SK-N-SH (cell line): Measurements from ENCODE around the gene TMEM184A. TPM values are rescaled to one million over a fixed set of nuclear protein-coding genes. Genes with fewer than 3 reads are reported as not detected.

Experiments used
- CTCF ChIA-PET: fragments of 300-600, 350-600 bp; formaldehyde crosslinking; extraction: SDS; loops from one replicate; lab custom pipeline; 2021; lab: Yijun Ruan, JAX
- POLR2A ChIA-PET: fragments of 350-600 bp; sonication (Branson Sonifier 250); formaldehyde crosslinking; extraction: SDS; loops from one replicate; lab custom pipeline; 2020; ENCODE audit warnings: antibody characterized with exemption, inconsistent platforms; lab: Yijun Ruan, JAX
- DNase-seq: peaks from one replicate; pipeline ENCODE4 v3.0.0; 2012
- H2AFZ ChIP-seq: fragments of 200-600 bp; sonication (generic); 2 replicates; pipeline ENCODE4 v1.8.1; 2016; ENCODE audit warnings: antibody characterized with exemption, mild to moderate bottlenecking, low read depth
- H3F3A ChIP-seq: fragments of 200-600 bp; sonication (generic); replicated peaks from 2 replicates; pipeline ENCODE3; 2016; ENCODE audit warnings: antibody characterized with exemption, mild to moderate bottlenecking; ENCODE audit not compliant: insufficient read depth
- H3K27ac ChIP-seq, 2 experiments: fragments of 200-500 bp in 1 of 2; fragments of 200-600 bp in 1 of 2; sonication (Bioruptor generic) in 1 of 2; sonication (generic), shearing (Covaris generic) in 1 of 2; 2 replicates each; pipeline versions ENCODE4 v1.5.1 to v1.6.1; 2014 to 2016; ENCODE audit warnings: low read depth in 2 of 2, inconsistent platforms in 1 of 2, low read length in 1 of 2, mild to moderate bottlenecking in 1 of 2, mixed read lengths in 1 of 2
- H3K27me3 ChIP-seq: fragments of 200-600 bp; sonication (generic), shearing (Covaris generic); 2 replicates; pipeline ENCODE4 v1.6.1; 2016; ENCODE audit warnings: mixed run types; ENCODE audit not compliant: insufficient read depth
- H3K36me3 ChIP-seq, 2 experiments: fragments of 200-500 bp in 1 of 2; fragments of 200-600 bp in 1 of 2; sonication (Bioruptor generic) in 1 of 2; sonication (generic) in 1 of 2; replicated peaks in 1 of 2; 2 replicates each; pipeline versions ENCODE3 to v1.5.1; 2014 to 2016; ENCODE audit warnings: low read length in 1 of 2, mild to moderate bottlenecking in 1 of 2; ENCODE audit not compliant: insufficient read depth in 2 of 2, control insufficient read depth in 1 of 2
- H3K4me1 ChIP-seq, 2 experiments: fragments of 200-500 bp in 1 of 2; fragments of 200-600 bp in 1 of 2; sonication (Bioruptor generic) in 1 of 2; sonication (generic), shearing (Covaris generic) in 1 of 2; 2 replicates each; pipeline versions ENCODE4 v1.5.1 to v1.6.1; 2014 to 2016; ENCODE audit warnings: low read depth in 1 of 2, low read length in 1 of 2, mixed run types in 1 of 2; ENCODE audit not compliant: insufficient read depth in 2 of 2, control insufficient read depth in 1 of 2
- H3K4me2 ChIP-seq: fragments of 200-600 bp; sonication (generic), shearing (Covaris generic); 2 replicates; pipeline ENCODE4 v1.6.1; 2017; ENCODE audit warnings: mixed run types
- H3K4me3 ChIP-seq, 2 experiments: fragments of 200-500 bp in 1 of 2; fragments of 200-600 bp in 1 of 2; sonication (Bioruptor generic) in 1 of 2; sonication (generic), shearing (Covaris generic) in 1 of 2; 2 replicates each; pipeline versions ENCODE4 v1.5.1 to v1.8.1; 2014 to 2016; ENCODE audit warnings: low read depth in 2 of 2, inconsistent platforms in 1 of 2, low read length in 1 of 2, mild to moderate bottlenecking in 1 of 2, mixed read lengths in 1 of 2, moderate library complexity in 1 of 2
- H3K79me2 ChIP-seq: fragments of 200-600 bp; sonication (generic); 2 replicates; pipeline ENCODE4 v1.8.1; 2017; ENCODE audit warnings: mild to moderate bottlenecking; ENCODE audit not compliant: insufficient read depth
- H3K9ac ChIP-seq: fragments of 200-600 bp; sonication (generic); 2 replicates; pipeline ENCODE4 v1.6.1; 2017; ENCODE audit warnings: mixed run types
- H3K9me2 ChIP-seq: fragments of 200-600 bp; sonication (generic); 2 replicates; pipeline ENCODE4 v1.6.1; 2017; ENCODE audit warnings: mixed run types
- H3K9me3 ChIP-seq: fragments of 200-600 bp; sonication (generic); 2 replicates; pipeline ENCODE4 v1.6.1; 2017; ENCODE audit warnings: mixed run types, mild to moderate bottlenecking, moderate library complexity
- H4K20me1 ChIP-seq: fragments of 200-600 bp; sonication (generic); 2 replicates; pipeline ENCODE4 v1.6.1; 2017; ENCODE audit warnings: mild to moderate bottlenecking, mixed run types; ENCODE audit not compliant: insufficient read depth
- CHD2 ChIP-seq: fragments of 150-350 bp; IDR thresholded peaks from 2 replicates; pipeline ENCODE4 v1.6.1; 2018; ENCODE audit warnings: low read length; ENCODE audit not compliant: partially characterized antibody
- ELF1 ChIP-seq: IDR thresholded peaks from 2 replicates; pipeline ENCODE4 v1.4.0; 2012
- EP300 ChIP-seq, 2 experiments: IDR thresholded peaks; 2 replicates each; pipeline versions ENCODE4 v1.4.0 to v1.6.1; 2012; ENCODE audit warnings: borderline replicate concordance in 1 of 2, low read depth in 1 of 2, low read length in 1 of 2
- FOSL2 ChIP-seq: IDR thresholded peaks from 2 replicates; pipeline ENCODE4 v1.4.0; 2012; ENCODE audit warnings: low read depth, mild to moderate bottlenecking, moderate library complexity, borderline replicate concordance
- FOXJ3 ChIP-seq: sonication (generic); formaldehyde crosslinking; IDR thresholded peaks from 2 replicates; pipeline ENCODE4 v1.5.1; 2020; ENCODE audit warnings: mild to moderate bottlenecking, missing genetic modification reagents
- FOXM1 ChIP-seq: IDR thresholded peaks from 2 replicates; pipeline ENCODE4 v1.4.0; 2012; ENCODE audit warnings: low read depth, mild to moderate bottlenecking
- GABPA ChIP-seq: IDR thresholded peaks from 2 replicates; pipeline ENCODE4 v1.4.0; 2012; ENCODE audit warnings: low read depth, mild to moderate bottlenecking
- GATA2 ChIP-seq: sonication (generic); formaldehyde crosslinking; IDR thresholded peaks from 2 replicates; pipeline ENCODE4 v1.5.0; 2020; ENCODE audit warnings: mild to moderate bottlenecking, missing genetic modification reagents
- JUND ChIP-seq: IDR thresholded peaks from 2 replicates; pipeline ENCODE4 v1.4.0; 2012
- MAX ChIP-seq: IDR thresholded peaks from 2 replicates; pipeline ENCODE4 v1.4.0; 2012; ENCODE audit warnings: low read depth
- MEF2A ChIP-seq: IDR thresholded peaks from 2 replicates; pipeline ENCODE4 v1.4.0; 2012; ENCODE audit warnings: low read depth, borderline replicate concordance
- NFIC ChIP-seq: IDR thresholded peaks from 2 replicates; pipeline ENCODE4 v1.4.0; 2012; ENCODE audit warnings: borderline replicate concordance
- NRF1 ChIP-seq: IDR thresholded peaks from 2 replicates; pipeline ENCODE4 v1.6.1; 2012; ENCODE audit warnings: low read depth, mild to moderate bottlenecking, low read length
- PBX3 ChIP-seq: IDR thresholded peaks from 2 replicates; pipeline ENCODE4; 2012
- POLR2AphosphoS5 ChIP-seq: IDR thresholded peaks from 2 replicates; pipeline ENCODE4 v1.6.1; 2012; ENCODE audit warnings: low read depth, low read length
- RAD21 ChIP-seq: IDR thresholded peaks from 2 replicates; pipeline ENCODE4 v1.6.1; 2012; ENCODE audit warnings: mild to moderate bottlenecking, low read length
- RCOR1 ChIP-seq: fragments of 150-350 bp; IDR thresholded peaks from 2 replicates; pipeline ENCODE4 v1.6.1; 2017; ENCODE audit warnings: antibody characterized with exemption, low read length
- RFX5 ChIP-seq: IDR thresholded peaks from 2 replicates; pipeline ENCODE4 v1.6.1; 2012; ENCODE audit warnings: mild to moderate bottlenecking, improper control_type of control experiment, low read length
- SIN3A ChIP-seq: IDR thresholded peaks from 2 replicates; pipeline ENCODE4 v1.6.1; 2012; ENCODE audit warnings: low read depth, mild to moderate bottlenecking, low read length, moderate library complexity, borderline replicate concordance
- SMC3 ChIP-seq: IDR thresholded peaks from 2 replicates; pipeline ENCODE4 v1.6.1; 2012; ENCODE audit warnings: low read depth, low read length, improper control_type of control experiment
- TCF12 ChIP-seq: IDR thresholded peaks from 2 replicates; pipeline ENCODE4 v1.4.0; 2012
- TEAD4 ChIP-seq: IDR thresholded peaks from 2 replicates; pipeline ENCODE4 v1.4.0; 2012; ENCODE audit warnings: mild to moderate bottlenecking, borderline replicate concordance; ENCODE audit not compliant: insufficient read depth
- USF1 ChIP-seq: IDR thresholded peaks from 2 replicates; pipeline ENCODE4 v1.4.0; 2012; ENCODE audit warnings: low read depth, borderline replicate concordance
- USF2 ChIP-seq: fragments of 150-350 bp; IDR thresholded peaks from 2 replicates; pipeline ENCODE4 v1.6.1; 2017; ENCODE audit warnings: antibody characterized with exemption, low read length, low read depth, borderline replicate concordance
- YY1 ChIP-seq: IDR thresholded peaks from 2 replicates; pipeline ENCODE4 v1.4.0; 2012; ENCODE audit warnings: low read depth, mild to moderate bottlenecking
- WGBS: methylation state at CpG from one replicate; pipeline ENCODE4 v1.1.6; 2017; ENCODE audit warnings: low lambda C conversion rate; 5-methylcytosine and 5-hydroxymethylcytosine counted together
- polyA plus RNA-seq, 3 experiments: library from polyadenylated mRNA; depleted of rRNA; stranded (reverse); fragments of >200 nt; gene quantifications; 2 replicates each; pipeline ENCODE4 v1.2.3, GENCODE V29; 2012
- TF ChIP-seq, protein P1 (sequence below): fragments of 200-600 bp; sonication (generic); IDR thresholded peaks from 2 replicates; pipeline ENCODE4 v1.6.1; 2017; ENCODE audit warnings: antibody characterized with exemption, mild to moderate bottlenecking, moderate library complexity
- TF ChIP-seq, protein P2 (sequence below): IDR thresholded peaks from 2 replicates; pipeline ENCODE4 v1.4.0; 2012; ENCODE audit warnings: low read depth, borderline replicate concordance

Gene TMEM184A
- polyA plus RNA-seq, 1 of the 3 experiments (the other 2 are of a cell fraction): 1.5 TPM

DNA sequence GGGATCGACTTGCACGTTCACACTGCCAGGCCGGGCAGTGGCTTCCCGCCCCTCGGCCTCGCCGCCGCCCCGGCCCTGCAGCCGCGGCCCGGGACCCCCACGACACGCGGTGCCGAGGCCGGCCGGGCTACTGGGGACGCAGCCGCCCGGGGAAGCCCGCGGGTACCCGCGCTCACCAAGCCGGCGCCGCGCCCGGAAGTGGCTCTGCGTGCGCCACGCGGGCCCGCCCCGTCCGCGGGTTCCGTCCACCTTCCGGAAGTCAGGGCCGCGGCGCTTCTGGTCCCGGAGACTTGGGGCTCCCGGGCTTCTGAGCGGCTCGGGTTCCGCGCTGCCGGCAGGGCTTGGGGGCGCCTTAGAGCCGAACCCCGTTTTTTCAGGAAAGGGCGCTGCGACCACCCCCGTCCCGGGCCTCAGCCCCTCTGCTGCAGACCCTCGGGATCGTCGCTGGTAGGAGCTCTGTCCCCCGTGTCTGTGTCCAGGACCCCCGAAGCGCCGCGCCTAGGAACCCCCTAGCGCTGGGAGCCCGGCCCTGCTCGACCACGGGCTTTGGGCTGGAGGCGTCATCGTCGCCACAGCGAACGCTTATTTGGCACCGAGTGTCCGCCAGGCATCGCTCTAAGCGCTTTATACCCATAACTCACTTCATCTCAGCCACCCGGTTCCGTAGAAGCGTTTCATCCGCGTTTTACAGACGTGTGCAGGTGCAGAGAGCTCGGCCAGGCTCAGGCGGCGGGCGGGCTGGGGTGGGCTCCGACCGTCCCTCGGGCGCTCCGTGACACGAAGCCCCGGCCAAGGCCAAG is 14.0 kb upstream of the TMEM184A start, which contains the start of gene PSMG3:
PSMG3 (minus strand) TSS at position 200 of the 800 bp plus-strand sequence. CDS start 693 bp downstream, outside the sequence.
- POLR2A ChIA-PET: interaction anchor here (1.2 kb wide), 1 partner anchor 147 kb away, joined by 3 read pairs; no protein-coding TSS in a partner anchor
- WGBS: under 1% methylated on average over 63 of the region's 95 CpGs
- TF ChIP-seq USF1: peak; percentile 53; the same call in 1 of the 2 replicates
- TF ChIP-seq SMC3: 0 out of 2 replicates have a peak, but pooled peaks have one; percentile 18
- no peak for TF ChIP-seq GATA2 (CRISPR knock-in tag)
- peak; percentile 95 for TF ChIP-seq GABPA
- TF ChIP-seq MEF2A: no peak; the same call in 1 of the 2 replicates
- TF ChIP-seq CHD2: peak; percentile 85
- no peak for TF ChIP-seq PBX3
- no peak; the same call in 1 of the 2 replicates for TF ChIP-seq RCOR1
- peak; percentile 90 for TF ChIP-seq SIN3A
- TF ChIP-seq MAX: peak; percentile 88
- TF ChIP-seq POLR2AphosphoS5: peak; percentile 67
- TF ChIP-seq FOXM1: no peak
- no peak; a peak in 1 of 4 replicates for TF ChIP-seq EP300 (IDR thresholded peaks at IDR 0.05; ENCODE audit: borderline replicate concordance in 1 of 2, low read depth in 1 of 2, low read length in 1 of 2)
- peak; percentile 36; the same call in 1 of the 2 replicates for TF ChIP-seq NFIC
- no peak; the same call in 1 of the 2 replicates for TF ChIP-seq RAD21
- TF ChIP-seq ELF1: peak; percentile 88
- peak; percentile 22; the same call in 1 of the 2 replicates for TF ChIP-seq NRF1
- no peak for TF ChIP-seq USF2
- TF ChIP-seq RFX5: 0 out of 2 replicates have a peak, but pooled peaks have one; percentile 59
- TF ChIP-seq, protein P1, sequence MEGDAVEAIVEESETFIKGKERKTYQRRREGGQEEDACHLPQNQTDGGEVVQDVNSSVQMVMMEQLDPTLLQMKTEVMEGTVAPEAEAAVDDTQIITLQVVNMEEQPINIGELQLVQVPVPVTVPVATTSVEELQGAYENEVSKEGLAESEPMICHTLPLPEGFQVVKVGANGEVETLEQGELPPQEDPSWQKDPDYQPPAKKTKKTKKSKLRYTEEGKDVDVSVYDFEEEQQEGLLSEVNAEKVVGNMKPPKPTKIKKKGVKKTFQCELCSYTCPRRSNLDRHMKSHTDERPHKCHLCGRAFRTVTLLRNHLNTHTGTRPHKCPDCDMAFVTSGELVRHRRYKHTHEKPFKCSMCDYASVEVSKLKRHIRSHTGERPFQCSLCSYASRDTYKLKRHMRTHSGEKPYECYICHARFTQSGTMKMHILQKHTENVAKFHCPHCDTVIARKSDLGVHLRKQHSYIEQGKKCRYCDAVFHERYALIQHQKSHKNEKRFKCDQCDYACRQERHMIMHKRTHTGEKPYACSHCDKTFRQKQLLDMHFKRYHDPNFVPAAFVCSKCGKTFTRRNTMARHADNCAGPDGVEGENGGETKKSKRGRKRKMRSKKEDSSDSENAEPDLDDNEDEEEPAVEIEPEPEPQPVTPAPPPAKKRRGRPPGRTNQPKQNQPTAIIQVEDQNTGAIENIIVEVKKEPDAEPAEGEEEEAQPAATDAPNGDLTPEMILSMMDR: peak; percentile 51
- TF ChIP-seq, protein P2, sequence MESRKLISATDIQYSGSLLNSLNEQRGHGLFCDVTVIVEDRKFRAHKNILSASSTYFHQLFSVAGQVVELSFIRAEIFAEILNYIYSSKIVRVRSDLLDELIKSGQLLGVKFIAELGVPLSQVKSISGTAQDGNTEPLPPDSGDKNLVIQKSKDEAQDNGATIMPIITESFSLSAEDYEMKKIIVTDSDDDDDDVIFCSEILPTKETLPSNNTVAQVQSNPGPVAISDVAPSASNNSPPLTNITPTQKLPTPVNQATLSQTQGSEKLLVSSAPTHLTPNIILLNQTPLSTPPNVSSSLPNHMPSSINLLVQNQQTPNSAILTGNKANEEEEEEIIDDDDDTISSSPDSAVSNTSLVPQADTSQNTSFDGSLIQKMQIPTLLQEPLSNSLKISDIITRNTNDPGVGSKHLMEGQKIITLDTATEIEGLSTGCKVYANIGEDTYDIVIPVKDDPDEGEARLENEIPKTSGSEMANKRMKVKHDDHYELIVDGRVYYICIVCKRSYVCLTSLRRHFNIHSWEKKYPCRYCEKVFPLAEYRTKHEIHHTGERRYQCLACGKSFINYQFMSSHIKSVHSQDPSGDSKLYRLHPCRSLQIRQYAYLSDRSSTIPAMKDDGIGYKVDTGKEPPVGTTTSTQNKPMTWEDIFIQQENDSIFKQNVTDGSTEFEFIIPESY: no peak; the same call in 1 of the 2 replicates
- TF ChIP-seq TEAD4: 0 out of 2 replicates have a peak, but pooled peaks have one; percentile 51
- no peak for TF ChIP-seq FOXJ3
- TF ChIP-seq YY1: 0 out of 2 replicates have a peak, but pooled peaks have one; percentile 47
- TF ChIP-seq TCF12: peak; percentile 31; the same call in 1 of the 2 replicates
- TF ChIP-seq JUND: no peak
- TF ChIP-seq FOSL2: no peak

More for the DNA sequence above, 14.0 kb upstream of the TMEM184A start, which contains the start of gene PSMG3:
- H3K79me2 ChIP-seq: peaks cover 32% of the 10 kb centered on the region
- peaks cover 33% of the 10 kb centered on the region for H3F3A ChIP-seq
- peak within 1 kb of the TSS; percentile 96 for H3K9ac ChIP-seq
- no peaks in the 10 kb centered on the region for H4K20me1 ChIP-seq
- CTCF ChIA-PET: interaction anchor here (0.7 to 2.0 kb wide), 9 partner anchors 9 to 617 kb away, joined by 3 to 18 read pairs (median 3); no protein-coding TSS in a partner anchor
- peak within 1 kb of the TSS; percentile 83 to 85 for H3K27ac ChIP-seq
- peaks cover 10 to 11% of the 10 kb centered on the region in 2 experiments for H3K36me3 ChIP-seq
- peaks cover 8 to 17% of the 10 kb centered on the region in 2 experiments; a peak in 3 of 4 replicates for H3K4me1 ChIP-seq
- H3K4me2 ChIP-seq: peak within 1 kb of the TSS; percentile 96
- no peaks in the 10 kb centered on the region for H3K9me2 ChIP-seq
- peak within 1 kb of the TSS; percentile 68 to 98 for H3K4me3 ChIP-seq
- DNase-seq: peak; percentile 100
- H3K9me3 ChIP-seq: no peaks in the 10 kb centered on the region
- no peaks in the 10 kb centered on the region for H3K27me3 ChIP-seq
- H2AFZ ChIP-seq: peak within 1 kb of the TSS; percentile 90
